ENCODE results near the gene PDCD1. TPM values are rescaled to one million over a fixed set of nuclear protein-coding genes. Genes with fewer than 3 reads are reported as not detected.

PDCD1 gene
- total and polyA plus RNA-seq, 2 of the 8 experiments (the other 6 are each of a cell fraction or from before 2014, with no cell fraction given) = 0.48 to 1.1 TPM

DNA sequence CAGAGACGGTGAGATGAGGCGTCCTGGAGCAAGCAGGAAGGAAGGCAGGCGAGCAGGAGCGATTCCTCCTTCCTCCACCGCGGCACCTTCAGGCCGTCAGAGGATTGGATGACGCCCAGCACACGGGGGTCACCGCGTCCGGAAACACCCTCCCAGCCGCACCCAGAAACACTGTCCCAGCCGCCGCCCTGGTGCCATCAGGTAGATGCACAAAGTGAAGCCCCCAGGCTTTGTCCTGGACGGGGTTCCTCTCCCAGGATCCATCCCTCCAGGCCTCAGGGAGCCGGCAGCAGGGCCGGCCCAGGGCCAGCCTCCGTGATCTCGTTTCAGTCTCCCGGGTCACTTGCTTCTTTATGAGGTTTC is 42.3 kb upstream of the PDCD1 start:
- Histone ChIP-seq H3K23me2 (ENCODE audit: low read depth, low read length) (peaks cover 14% of the 10 kb centered on the region; the same call in 1 of the 2 replicates), H4K8ac (ENCODE audit: extremely low read depth, insufficient read depth, low read length) (no peak overlapping the region), H3K14ac (ENCODE audit: insufficient read length) (no peak overlapping the region), H3K79me2 (ENCODE audit: control insufficient read depth in 1 of 2, insufficient read depth in 2 of 2, low read length in 2 of 2) (no peaks in the 10 kb centered on the region), H3K18ac (ENCODE audit: extremely low read depth, low read length) (peak overlapping the region; percentile 48; the same call in 1 of the 2 replicates), H4K5ac (ENCODE audit: insufficient read length, low read depth, low read length) (no peak overlapping the region), H3K36me3 (ENCODE audit: control insufficient read depth in 2 of 4, insufficient read depth in 4 of 4, low read length in 3 of 4) (no peaks in the 10 kb centered on the region; a peak in 1 of 8 replicates), H2AFZ (ENCODE audit: low read length) (no peak overlapping the region), H4K20me1 (replicated peaks in 1 of 2; ENCODE audit: control insufficient read depth in 1 of 2, insufficient read depth in 2 of 2, low read length in 2 of 2) (peaks cover 0 to 1% of the 10 kb centered on the region in 2 experiments), H3K4me3 (ENCODE audit: extremely low read depth in 1 of 4, insufficient read depth in 2 of 4, low read depth in 3 of 4, low read length in 4 of 4) (no peak overlapping the region), H3K23ac (ENCODE audit: insufficient read length) (no peak overlapping the region), H3K27ac (ENCODE audit: low read depth, low read length) (no peak overlapping the region), H2BK5ac (ENCODE audit: low read depth, low read length) (peak overlapping the region; percentile 60; the same call in 1 of the 2 replicates), H2BK12ac (ENCODE audit: low read depth, low read length) (0 out of 2 replicates have a peak overlapping the region, but pooled peaks have one; percentile 39), H3K56ac (replicated peaks; ENCODE audit: insufficient read length, low read depth, low read length) (no peak overlapping the region), H3K4me1 (replicated peaks in 1 of 4; ENCODE audit: control insufficient read depth in 3 of 4, insufficient read depth in 4 of 4, low read length in 3 of 4) (peaks cover 0 to 21% (median 13%) of the 10 kb centered on the region in 4 experiments; a peak in 6 of 7 replicates), H2AK5ac (ENCODE audit: low read depth, low read length) (no peak overlapping the region; the same call in 1 of the 2 replicates), H2BK120ac (replicated peaks; ENCODE audit: low read depth, low read length) (no peak overlapping the region), H3K79me1 (ENCODE audit: low read depth, low read length) (peaks cover 3% of the 10 kb centered on the region; the same call in 1 of the 2 replicates), H3K4me2 (ENCODE audit: insufficient read depth in 1 of 2, low read depth in 2 of 2, low read length in 2 of 2) (peak overlapping the region in 1 of 2 experiments; percentile 71; a peak in 1 of 4 replicates), H4K91ac (replicated peaks; ENCODE audit: insufficient read length, low read length) (peak overlapping the region; percentile 86), H3K4ac (replicated peaks; ENCODE audit: insufficient read length, low read depth, low read length) (no peak overlapping the region), H3K9ac (replicated peaks in 1 of 4; ENCODE audit: extremely low read depth in 1 of 4, low read depth in 3 of 4, low read length in 3 of 4) (no peak overlapping the region), H2BK20ac (ENCODE audit: low read length) (0 out of 2 replicates have a peak overlapping the region, but pooled peaks have one; percentile 32), H2BK15ac (ENCODE audit: low read length) (0 out of 2 replicates have a peak overlapping the region, but pooled peaks have one; percentile 61), H3K9me3 (ENCODE audit: insufficient read depth in 2 of 2, low read depth in 1 of 2, low read length in 1 of 2) (no peaks in the 10 kb centered on the region), H3K27me3 (replicated peaks in 1 of 4; ENCODE audit: control insufficient read depth in 3 of 4, extremely low read depth in 1 of 4, insufficient read depth in 3 of 4, low read length in 3 of 4) (peaks cover 0 to 2% (median 0%) of the 10 kb centered on the region in 4 experiments; a peak in 2 of 7 replicates)
- peak in 1 of 2 experiments; percentile 42 for DNase-seq (ENCODE audit: low read depth in 1 of 2, low spot score in 2 of 2)
- 84% methylated on average over 21 of the region's 21 CpGs; no CpG with 5 or more reads in 1 of the 2 experiments for WGBS, 2 experiments (ENCODE audit: extremely low coverage in 1 of 2, insufficient coverage in 1 of 2, insufficient read length in 1 of 2, insufficient replicate concordance in 2 of 2, low coverage in 1 of 2, low lambda C conversion rate in 2 of 2, missing lambda C conversion rate in 1 of 2)
- FAIRE-seq = no peak
- ChIA-PET CTCF (ENCODE audit: partially characterized antibody) (interaction anchor here (0.8 kb wide), 1 partner anchor 91 kb away, joined by 3 read pairs; no protein-coding TSS in a partner anchor), POLR2A (ENCODE audit: partially characterized antibody) (no interaction called here)
- TF ChIP-seq, protein P1, sequence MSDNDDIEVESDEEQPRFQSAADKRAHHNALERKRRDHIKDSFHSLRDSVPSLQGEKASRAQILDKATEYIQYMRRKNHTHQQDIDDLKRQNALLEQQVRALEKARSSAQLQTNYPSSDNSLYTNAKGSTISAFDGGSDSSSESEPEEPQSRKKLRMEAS (IDR thresholded peaks at IDR 0.05) = no peak
- TF ChIP-seq YY1 (IDR thresholded peaks at IDR 0.05; ENCODE audit: low read depth, low read length) = no peak
- no peak for TF ChIP-seq BACH1 (IDR thresholded peaks at IDR 0.05; ENCODE audit: low read length)
- TF ChIP-seq, protein P2, sequence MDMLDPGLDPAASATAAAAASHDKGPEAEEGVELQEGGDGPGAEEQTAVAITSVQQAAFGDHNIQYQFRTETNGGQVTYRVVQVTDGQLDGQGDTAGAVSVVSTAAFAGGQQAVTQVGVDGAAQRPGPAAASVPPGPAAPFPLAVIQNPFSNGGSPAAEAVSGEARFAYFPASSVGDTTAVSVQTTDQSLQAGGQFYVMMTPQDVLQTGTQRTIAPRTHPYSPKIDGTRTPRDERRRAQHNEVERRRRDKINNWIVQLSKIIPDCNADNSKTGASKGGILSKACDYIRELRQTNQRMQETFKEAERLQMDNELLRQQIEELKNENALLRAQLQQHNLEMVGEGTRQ (IDR thresholded peaks at IDR 0.05; ENCODE audit: low read length) = no peak
- no peak for TF ChIP-seq POLR2AphosphoS5 (IDR thresholded peaks at IDR 0.05; ENCODE audit: low read depth, low read length)
- TF ChIP-seq KDM5A (IDR thresholded peaks at IDR 0.05; ENCODE audit: low read length) = no peak
- TF ChIP-seq CREB1 (IDR thresholded peaks at IDR 0.05) = no peak
- TF ChIP-seq SP4 (IDR thresholded peaks at IDR 0.05; ENCODE audit: low read length) = no peak
- TF ChIP-seq SUZ12 (IDR thresholded peaks at IDR 0.05; ENCODE audit: low read length) = no peak
- TF ChIP-seq CTBP2 (IDR thresholded peaks at IDR 0.05; ENCODE audit: borderline replicate concordance, insufficient read depth, insufficient read length, low read length) = no peak
- TF ChIP-seq, protein P3, sequence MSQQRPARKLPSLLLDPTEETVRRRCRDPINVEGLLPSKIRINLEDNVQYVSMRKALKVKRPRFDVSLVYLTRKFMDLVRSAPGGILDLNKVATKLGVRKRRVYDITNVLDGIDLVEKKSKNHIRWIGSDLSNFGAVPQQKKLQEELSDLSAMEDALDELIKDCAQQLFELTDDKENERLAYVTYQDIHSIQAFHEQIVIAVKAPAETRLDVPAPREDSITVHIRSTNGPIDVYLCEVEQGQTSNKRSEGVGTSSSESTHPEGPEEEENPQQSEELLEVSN (IDR thresholded peaks at IDR 0.05) = no peak

All from H1 (cell line).